H54 (cell line): ENCODE results near the gene RSPO1.
A peak's percentile ranks its signal among the peaks of the same experiment; 100 is the strongest.

Source experiments
- DNase-seq: peaks from one replicate; pipeline ENCODE4 v3.0.0; 2011; ENCODE audit warnings: low spot score, mixed read lengths; ENCODE audit not compliant: insufficient read length
- FAIRE-seq: peaks from 3 replicates; lab custom pipeline; 2011; peaks lifted over from hg19 to GRCh38; lab: Jason Lieb, UNC
- POLR2A ChIP-seq: IDR thresholded peaks from 2 replicates; pipeline ENCODE4 v1.6.1; 2011; ENCODE audit warnings: low read depth, mild to moderate bottlenecking, low read length

RSPO1 gene

GRCh38 chr1:37620707-37621106 is 14.0 kb downstream of the RSPO1 start:
- FAIRE-seq (no peak), DNase-seq (no peak)
- TF ChIP-seq POLR2A = no peak

DNA sequence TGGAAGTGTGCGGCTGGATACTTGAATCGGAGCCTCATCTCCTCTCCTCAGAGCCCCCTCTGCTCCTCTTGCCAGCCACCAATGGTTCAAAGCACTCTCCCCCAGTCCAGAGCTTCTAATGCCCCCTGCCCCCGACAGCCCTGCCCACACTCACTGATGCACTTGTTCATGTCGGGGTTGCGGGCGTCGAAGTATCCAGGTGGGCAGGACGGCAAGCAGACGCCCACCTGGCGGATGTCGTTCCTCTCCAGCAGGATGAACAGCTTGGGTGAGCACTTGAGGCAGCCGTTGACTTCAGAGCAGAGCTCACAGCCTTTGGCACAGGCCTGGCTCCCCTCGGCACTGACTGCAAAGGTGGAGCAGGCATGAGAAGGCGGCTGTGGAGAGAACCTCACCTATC is 18.4 kb downstream of the RSPO1 start:
- no peak for FAIRE-seq
- DNase-seq = no peak
- TF ChIP-seq POLR2A = no peak

GRCh38 chr1:37614105-37614504 is 20.6 kb downstream of the RSPO1 start:
- TF ChIP-seq POLR2A = no peak
- DNase-seq (no peak), FAIRE-seq (no peak)

- TF ChIP-seq POLR2A = no peak
- FAIRE-seq = no peak
- no peak for DNase-seq
Observed at GRCh38 chr1:37612186-37612585, 22.5 kb downstream of the RSPO1 start.

DNA sequence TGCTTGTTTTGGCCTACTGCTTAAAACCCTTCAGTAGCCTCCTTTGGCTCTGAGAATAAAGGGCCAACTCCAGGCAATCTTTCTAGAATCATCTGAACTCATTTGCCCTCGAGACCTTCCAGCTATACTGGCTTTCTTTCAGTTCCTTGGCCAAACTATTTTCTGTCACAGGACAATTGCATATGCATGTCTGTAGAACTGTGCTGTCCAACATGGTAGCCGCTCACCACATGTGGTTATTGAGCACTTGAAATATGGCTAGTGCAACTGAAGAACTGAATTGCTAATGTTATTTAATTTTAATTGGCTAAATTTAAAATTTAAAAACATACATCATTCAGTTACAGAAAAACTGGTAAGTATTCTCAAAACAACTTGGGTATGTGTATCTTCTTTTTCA is 24.7 kb downstream of the RSPO1 start:
- DNase-seq (no peak), FAIRE-seq (no peak)
- no peak for TF ChIP-seq POLR2A

DNA sequence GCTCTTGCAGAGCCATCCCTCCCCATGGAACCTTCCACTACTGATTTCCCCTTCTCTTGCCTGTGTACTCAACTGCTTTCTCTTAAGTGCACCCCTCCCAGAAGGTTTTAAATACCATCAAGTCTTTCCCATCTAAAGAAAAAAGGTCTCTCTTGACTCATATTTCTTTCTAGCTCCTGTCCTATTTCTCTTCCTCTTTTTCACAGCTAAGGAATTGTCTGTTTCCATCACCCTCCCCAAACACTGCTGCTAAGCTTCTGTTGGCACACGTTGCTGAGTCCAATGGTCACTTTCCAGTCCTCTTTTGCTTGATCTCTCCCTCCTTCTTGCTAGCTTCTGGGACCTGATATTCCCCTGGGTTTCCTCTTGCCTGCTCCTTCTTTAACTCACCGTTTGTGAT is 25.7 kb downstream of the RSPO1 start:
- no peak for TF ChIP-seq POLR2A
- FAIRE-seq = no peak
- DNase-seq = no peak

- FAIRE-seq (no peak), DNase-seq (no peak)
- TF ChIP-seq POLR2A = no peak
Observed at GRCh38 chr1:37606481-37607263, 28.0 kb downstream of the RSPO1 start.

DNA sequence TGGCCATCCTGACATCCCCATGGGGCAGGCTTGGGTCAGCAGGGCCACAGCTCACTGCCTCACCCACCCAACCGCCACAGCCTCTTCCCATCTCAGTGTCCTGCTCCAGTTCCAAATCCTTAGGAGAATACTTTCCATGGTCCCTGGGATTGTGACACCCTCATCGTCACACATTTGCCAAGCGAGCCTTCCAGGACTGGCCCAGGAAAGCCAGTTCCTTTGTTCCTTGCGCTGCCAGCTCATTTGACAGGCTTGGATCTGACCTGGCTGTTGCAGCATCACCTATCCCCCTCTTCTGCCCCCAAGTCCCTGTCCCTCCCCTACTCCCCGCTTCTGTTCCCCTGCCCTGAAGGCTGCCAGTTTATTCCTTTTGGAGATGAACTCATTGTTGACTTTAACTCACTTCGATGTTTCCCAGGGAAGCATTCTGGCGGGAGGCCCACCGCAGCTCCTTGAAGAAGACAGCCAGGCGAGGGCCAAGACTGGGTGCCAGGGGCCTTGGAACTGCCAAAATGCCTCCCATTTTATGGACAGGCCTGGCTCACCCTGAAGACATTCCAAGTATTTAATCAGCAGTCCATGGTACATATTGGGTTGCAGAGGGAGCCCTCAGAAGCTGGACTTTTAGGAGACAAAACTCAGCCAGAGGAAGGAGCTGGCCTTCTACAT is 28.8 kb downstream of the RSPO1 start:
- TF ChIP-seq POLR2A = no peak
- FAIRE-seq (no peak), DNase-seq (no peak)

DNA sequence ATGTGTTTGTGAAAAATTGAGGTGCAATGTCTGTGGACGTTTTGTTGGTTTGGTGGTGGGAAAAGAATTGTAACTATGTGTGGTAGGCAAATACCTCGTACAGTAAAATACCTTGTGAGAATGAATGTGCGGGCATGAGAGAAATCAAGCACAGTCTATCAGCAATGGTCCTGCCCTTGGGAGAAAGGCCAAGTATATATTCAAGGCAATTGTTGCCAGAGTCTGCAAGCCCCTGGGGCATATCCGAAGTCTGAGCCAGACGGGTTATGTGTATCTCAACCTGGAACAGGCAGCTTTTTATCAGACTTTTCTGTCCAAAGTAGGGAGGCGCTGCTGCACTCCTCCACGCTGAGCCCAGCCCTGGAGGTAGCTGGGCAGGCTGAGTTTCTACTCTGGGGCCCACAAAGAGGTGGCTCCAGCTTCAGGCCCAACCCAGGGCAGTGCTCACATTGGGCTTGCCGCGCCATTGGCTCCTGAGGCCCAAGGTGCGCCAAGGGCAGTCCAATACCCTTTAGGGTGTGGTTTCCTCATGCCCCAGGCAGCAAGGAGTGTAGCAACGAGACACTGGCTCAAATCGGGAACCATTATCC is 29.5 kb downstream of the RSPO1 start:
- no peak for DNase-seq
- TF ChIP-seq POLR2A = no peak
- FAIRE-seq = no peak

GRCh38 chr1:37602750-37603694 is 31.7 kb downstream of the RSPO1 start:
- no peak for TF ChIP-seq POLR2A
- peak; percentile 47 for DNase-seq
- no peak for FAIRE-seq

DNA sequence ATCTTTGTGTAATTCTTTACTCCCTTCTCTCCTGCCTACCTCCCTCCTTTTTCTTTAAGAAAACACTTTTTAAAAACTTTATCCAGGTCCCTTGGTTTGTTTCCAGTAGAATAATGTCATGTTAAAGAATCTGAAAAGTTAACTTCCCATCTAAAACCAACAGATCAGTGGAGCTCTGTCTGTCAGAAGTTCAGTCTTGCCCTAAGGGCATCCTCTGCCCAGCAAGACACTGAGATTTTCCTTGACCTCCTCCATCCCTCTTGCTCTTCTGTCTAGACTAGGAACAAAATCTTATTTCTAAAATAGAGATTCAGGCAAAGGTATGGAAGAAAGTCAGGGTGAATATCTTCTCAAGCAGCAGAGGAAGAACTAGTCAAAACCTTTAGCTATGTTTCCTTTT is 33.3 kb downstream of the RSPO1 start:
- no peak for FAIRE-seq
- no peak for TF ChIP-seq POLR2A
- no peak for DNase-seq

- FAIRE-seq (no peak), DNase-seq (no peak)
- TF ChIP-seq POLR2A = no peak
Observed at GRCh38 chr1:37599940-37600339, 34.8 kb downstream of the RSPO1 start.

DNA sequence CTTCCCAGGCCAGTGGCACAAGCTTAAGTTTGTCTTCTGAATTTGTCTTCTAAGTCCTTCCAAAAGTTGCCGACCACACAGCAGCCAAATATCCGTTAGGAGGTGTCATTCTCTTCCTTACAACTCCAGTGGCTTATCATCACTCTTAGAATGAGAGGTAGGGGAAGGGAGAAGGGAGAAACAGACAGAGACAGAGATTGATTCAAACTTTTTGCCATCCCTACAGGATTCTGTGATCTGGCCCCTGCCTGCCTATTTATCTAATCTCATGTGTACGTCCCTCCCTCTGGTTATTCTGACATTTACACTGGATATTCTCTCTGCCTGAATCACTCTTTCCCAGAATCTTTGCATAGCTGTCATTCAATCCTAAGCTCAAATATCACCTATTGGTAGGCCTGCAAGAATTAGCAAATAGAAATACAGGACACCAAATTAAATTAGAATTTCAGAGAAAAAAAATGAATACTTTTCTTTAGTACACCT is 38.5 kb downstream of the RSPO1 start:
- FAIRE-seq (no peak), DNase-seq (no peak)
- TF ChIP-seq POLR2A = no peak
